Measurements from ENCODE around the gene C9orf153. TPM values are rescaled to one million over a fixed set of nuclear protein-coding genes. Genes with fewer than 3 reads are reported as not detected.

Gene C9orf153
- total and polyA plus RNA-seq, 2 of the 8 experiments (the other 6 are each of a cell fraction or from before 2014, with no cell fraction given): not detected

GRCh38 chr9:86253577-86253976 lies 5.9 kb downstream of the C9orf153 start:
- Histone ChIP-seq H2BK5ac (ENCODE audit: low read depth, low read length) (no peak overlapping the region), H3K4me2 (ENCODE audit: insufficient read depth in 1 of 2, low read depth in 2 of 2, low read length in 2 of 2) (no peak overlapping the region), H2BK120ac (replicated peaks; ENCODE audit: low read depth, low read length) (no peak overlapping the region), H4K91ac (replicated peaks; ENCODE audit: insufficient read length, low read length) (no peak overlapping the region), H3K79me1 (ENCODE audit: low read depth, low read length) (no peaks in the 10 kb centered on the region), H3K23ac (ENCODE audit: insufficient read length) (no peak overlapping the region), H3K36me3 (ENCODE audit: control insufficient read depth in 2 of 4, insufficient read depth in 4 of 4, low read length in 3 of 4) (no peaks in the 10 kb centered on the region), H4K5ac (ENCODE audit: insufficient read length, low read depth, low read length) (no peak overlapping the region), H2BK20ac (ENCODE audit: low read length) (no peak overlapping the region), H3K9ac (replicated peaks in 1 of 4; ENCODE audit: extremely low read depth in 1 of 4, low read depth in 3 of 4, low read length in 3 of 4) (no peak overlapping the region), H3K4me1 (replicated peaks in 1 of 4; ENCODE audit: control insufficient read depth in 3 of 4, insufficient read depth in 4 of 4, low read length in 3 of 4) (no peaks in the 10 kb centered on the region), H3K4me3 (ENCODE audit: extremely low read depth in 1 of 4, insufficient read depth in 2 of 4, low read depth in 3 of 4, low read length in 4 of 4) (no peak overlapping the region), H3K27me3 (replicated peaks in 1 of 4; ENCODE audit: control insufficient read depth in 3 of 4, extremely low read depth in 1 of 4, insufficient read depth in 3 of 4, low read length in 3 of 4) (no peaks in the 10 kb centered on the region), H2AK5ac (ENCODE audit: low read depth, low read length) (no peak overlapping the region), H4K8ac (ENCODE audit: extremely low read depth, insufficient read depth, low read length) (no peak overlapping the region), H2BK12ac (ENCODE audit: low read depth, low read length) (no peak overlapping the region), H3K27ac (ENCODE audit: low read depth, low read length) (no peak overlapping the region), H3K4ac (replicated peaks; ENCODE audit: insufficient read length, low read depth, low read length) (no peak overlapping the region), H3K79me2 (ENCODE audit: control insufficient read depth in 1 of 2, insufficient read depth in 2 of 2, low read length in 2 of 2) (no peaks in the 10 kb centered on the region), H2AFZ (ENCODE audit: low read length) (no peak overlapping the region), H3K23me2 (ENCODE audit: low read depth, low read length) (no peaks in the 10 kb centered on the region), H3K56ac (replicated peaks; ENCODE audit: insufficient read length, low read depth, low read length) (no peak overlapping the region), H3K14ac (ENCODE audit: insufficient read length) (no peak overlapping the region), H3K18ac (ENCODE audit: extremely low read depth, low read length) (no peak overlapping the region), H2BK15ac (ENCODE audit: low read length) (no peak overlapping the region), H4K20me1 (replicated peaks in 1 of 2; ENCODE audit: control insufficient read depth in 1 of 2, insufficient read depth in 2 of 2, low read length in 2 of 2) (no peaks in the 10 kb centered on the region), H3K9me3 (ENCODE audit: insufficient read depth in 2 of 2, low read depth in 1 of 2, low read length in 1 of 2) (peaks cover 6% of the 10 kb centered on the region in 2 experiments; a peak in 3 of 4 replicates)
- DNase-seq (ENCODE audit: low read depth in 1 of 2, low spot score in 2 of 2): no peak
- no peak for FAIRE-seq
- 97% methylated on average over 3 of the region's 3 CpGs; no CpG with 5 or more reads in 1 of the 2 experiments for WGBS, 2 experiments (ENCODE audit: extremely low coverage in 1 of 2, insufficient coverage in 1 of 2, insufficient read length in 1 of 2, insufficient replicate concordance in 2 of 2, low coverage in 1 of 2, low lambda C conversion rate in 2 of 2, missing lambda C conversion rate in 1 of 2)
- POLR2A ChIA-PET (ENCODE audit: partially characterized antibody): no interaction called here
- CTCF ChIA-PET (ENCODE audit: partially characterized antibody): no interaction called here
- TF ChIP-seq SP2 (IDR thresholded peaks at IDR 0.05; ENCODE audit: low read length) (no peak), FOSL1 (IDR thresholded peaks at IDR 0.05; ENCODE audit: insufficient read depth, low read depth, low read length) (no peak), CREB1 (IDR thresholded peaks at IDR 0.05) (no peak), CBX8 (IDR thresholded peaks at IDR 0.05; ENCODE audit: borderline replicate concordance, low read depth, low read length) (no peak), ATF3 (IDR thresholded peaks at IDR 0.05; ENCODE audit: insufficient read depth, low read depth, low read length) (no peak), SIN3A (conservative IDR thresholded peaks at IDR 0.05 in 1 of 2, IDR thresholded peaks at IDR 0.05 in 1 of 2; ENCODE audit: low read depth in 1 of 2, low read length in 2 of 2) (no peak), ASH2L (IDR thresholded peaks at IDR 0.05; ENCODE audit: low read length) (no peak), EP300 (IDR thresholded peaks at IDR 0.05; ENCODE audit: borderline replicate concordance in 1 of 2, low read depth in 2 of 2, low read length in 2 of 2) (no peak), POU5F1 (IDR thresholded peaks at IDR 0.05; ENCODE audit: low read depth, low read length) (no peak), HDAC2 (IDR thresholded peaks at IDR 0.05; ENCODE audit: borderline replicate concordance in 1 of 2, low read depth in 2 of 2, low read length in 2 of 2) (no peak), YY1 (IDR thresholded peaks at IDR 0.05; ENCODE audit: low read depth, low read length) (no peak)

All from H1 (cell line).